ENCODE data around the gene CATSPERB.
"Not testable (repeated sequence)": the region's sequence is repeated elsewhere in the genome, so short reads cannot be mapped to it uniquely, and the experiment has no call there.

CATSPERB gene

DNA sequence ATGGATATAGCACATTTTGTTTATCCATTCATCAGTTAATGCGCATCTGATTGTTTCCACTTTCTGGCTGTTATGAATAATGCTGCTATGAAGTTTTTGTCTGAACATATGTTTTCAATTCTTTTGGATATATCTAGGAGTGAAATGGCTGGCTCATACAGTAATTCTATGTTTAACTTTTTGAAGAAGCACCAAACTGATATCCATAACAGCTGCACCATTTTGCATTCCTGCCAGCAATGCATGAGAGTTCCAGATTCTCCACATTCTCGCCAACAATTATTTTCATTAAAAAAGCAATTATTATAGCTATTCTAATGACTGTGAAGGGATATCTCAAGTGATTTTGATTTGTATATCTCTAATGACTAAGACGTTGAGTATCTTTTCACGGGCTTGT is 131.9 kb downstream of the CATSPERB start:
- DNase-seq (ENCODE audit: low read depth): no peak
- TF ChIP-seq, protein P1, sequence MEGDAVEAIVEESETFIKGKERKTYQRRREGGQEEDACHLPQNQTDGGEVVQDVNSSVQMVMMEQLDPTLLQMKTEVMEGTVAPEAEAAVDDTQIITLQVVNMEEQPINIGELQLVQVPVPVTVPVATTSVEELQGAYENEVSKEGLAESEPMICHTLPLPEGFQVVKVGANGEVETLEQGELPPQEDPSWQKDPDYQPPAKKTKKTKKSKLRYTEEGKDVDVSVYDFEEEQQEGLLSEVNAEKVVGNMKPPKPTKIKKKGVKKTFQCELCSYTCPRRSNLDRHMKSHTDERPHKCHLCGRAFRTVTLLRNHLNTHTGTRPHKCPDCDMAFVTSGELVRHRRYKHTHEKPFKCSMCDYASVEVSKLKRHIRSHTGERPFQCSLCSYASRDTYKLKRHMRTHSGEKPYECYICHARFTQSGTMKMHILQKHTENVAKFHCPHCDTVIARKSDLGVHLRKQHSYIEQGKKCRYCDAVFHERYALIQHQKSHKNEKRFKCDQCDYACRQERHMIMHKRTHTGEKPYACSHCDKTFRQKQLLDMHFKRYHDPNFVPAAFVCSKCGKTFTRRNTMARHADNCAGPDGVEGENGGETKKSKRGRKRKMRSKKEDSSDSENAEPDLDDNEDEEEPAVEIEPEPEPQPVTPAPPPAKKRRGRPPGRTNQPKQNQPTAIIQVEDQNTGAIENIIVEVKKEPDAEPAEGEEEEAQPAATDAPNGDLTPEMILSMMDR (IDR thresholded peaks at IDR 0.05; ENCODE audit: low read depth, low read length, missing control alignments): no peak
- no peak overlapping the region for H3K4me3 ChIP-seq (ENCODE audit: low read depth, low read length)
- in situ Hi-C loops (cut with HindIII; ENCODE audit: low sequenced_read_pairs): no loop called here

DNA sequence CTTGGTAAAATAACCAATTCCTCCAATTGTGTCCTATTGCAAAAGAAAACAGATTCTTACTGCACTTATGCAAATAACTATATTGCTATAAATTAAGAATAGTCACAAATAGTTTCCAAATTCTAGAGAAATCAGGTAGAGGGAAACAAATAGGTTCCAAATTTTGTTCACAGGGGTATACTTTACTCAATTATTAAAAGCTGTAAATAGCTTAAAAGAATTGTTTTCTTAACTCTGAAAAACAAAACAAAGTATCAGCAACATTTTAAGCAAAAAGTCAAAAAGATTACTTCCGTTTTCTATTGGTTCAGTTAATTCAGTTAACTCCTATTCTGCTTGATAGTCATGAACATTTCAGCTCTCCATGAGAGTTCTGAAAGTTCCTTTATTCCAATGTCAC is 136.2 kb downstream of the CATSPERB start:
- in situ Hi-C loops (cut with HindIII; ENCODE audit: low sequenced_read_pairs): no loop called here
- TF ChIP-seq, protein P1 (IDR thresholded peaks at IDR 0.05; ENCODE audit: low read depth, low read length, missing control alignments): no peak
- no peak overlapping the region for H3K4me3 ChIP-seq (ENCODE audit: low read depth, low read length)
- no peak for DNase-seq (ENCODE audit: low read depth)

DNA sequence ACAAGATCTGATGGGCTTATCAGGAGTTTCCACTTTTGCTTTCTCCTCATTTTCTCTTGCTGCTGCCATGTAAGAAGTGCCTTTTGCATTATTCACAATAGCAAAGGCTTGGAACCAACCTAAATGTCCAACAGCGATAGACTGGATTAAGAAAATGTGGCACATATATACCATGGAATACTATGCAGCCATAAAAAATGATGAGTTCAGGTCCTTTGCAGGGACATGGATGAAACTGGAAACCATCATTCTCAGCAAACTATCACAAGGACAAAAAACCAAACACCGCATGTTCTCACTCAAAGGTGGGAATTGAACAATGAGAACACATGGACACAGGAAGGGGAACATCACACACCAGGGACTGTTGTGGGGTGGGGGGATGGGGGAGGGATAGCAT is 137.9 kb downstream of the CATSPERB start:
- H3K4me3 ChIP-seq (ENCODE audit: low read depth, low read length); in situ Hi-C loops (cut with HindIII; ENCODE audit: low sequenced_read_pairs); DNase-seq (ENCODE audit: low read depth): not testable (repeated sequence)

DNA sequence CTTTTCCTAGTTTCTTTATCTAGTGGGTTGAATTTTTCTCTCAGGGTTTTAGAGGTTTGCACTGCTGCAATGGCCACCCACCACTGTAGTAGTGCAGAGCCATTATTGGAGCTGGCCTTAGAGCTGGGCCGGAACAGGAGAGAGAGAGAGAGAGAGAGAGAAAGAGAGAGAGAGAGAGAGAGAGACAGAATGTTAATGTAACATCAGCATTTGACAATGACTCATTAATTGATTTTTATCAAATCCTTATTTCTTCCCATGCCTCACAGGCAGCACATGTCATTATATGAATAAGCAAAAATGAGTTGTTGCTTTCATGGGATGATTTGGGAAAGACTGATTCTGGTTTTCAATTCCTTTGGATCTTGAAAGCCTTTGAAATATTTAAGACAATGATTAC is 145.5 kb downstream of the CATSPERB start:
- TF ChIP-seq, protein P1 (IDR thresholded peaks at IDR 0.05; ENCODE audit: low read depth, low read length, missing control alignments): no peak
- in situ Hi-C loops (cut with HindIII; ENCODE audit: low sequenced_read_pairs): no loop called here
- H3K4me3 ChIP-seq (ENCODE audit: low read depth, low read length): no peak overlapping the region
- DNase-seq (ENCODE audit: low read depth): no peak

DNA sequence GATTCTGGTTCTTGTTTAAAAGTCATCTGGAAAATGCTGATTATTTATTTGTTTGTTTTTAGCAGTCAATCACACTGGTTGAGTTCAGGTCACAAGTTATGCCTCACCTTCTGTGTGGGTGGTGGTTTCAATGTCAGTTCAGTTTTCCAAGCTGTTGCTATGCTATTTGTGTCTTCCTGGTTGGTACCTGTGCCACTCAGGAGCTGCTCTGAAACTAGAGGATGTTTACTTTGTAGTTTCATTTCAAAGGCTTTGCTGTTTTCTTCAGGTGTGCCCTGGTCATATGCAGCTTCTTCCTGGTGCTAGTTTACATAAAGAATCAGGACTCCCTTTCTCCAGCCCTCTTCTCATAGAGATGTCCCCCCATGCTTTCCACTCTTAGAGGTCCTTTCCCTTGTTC is 146.0 kb downstream of the CATSPERB start:
- no peak for DNase-seq (ENCODE audit: low read depth)
- in situ Hi-C loops (cut with HindIII; ENCODE audit: low sequenced_read_pairs): no loop called here
- TF ChIP-seq, protein P1 (IDR thresholded peaks at IDR 0.05; ENCODE audit: low read depth, low read length, missing control alignments): no peak
- no peak overlapping the region for H3K4me3 ChIP-seq (ENCODE audit: low read depth, low read length)

DNA sequence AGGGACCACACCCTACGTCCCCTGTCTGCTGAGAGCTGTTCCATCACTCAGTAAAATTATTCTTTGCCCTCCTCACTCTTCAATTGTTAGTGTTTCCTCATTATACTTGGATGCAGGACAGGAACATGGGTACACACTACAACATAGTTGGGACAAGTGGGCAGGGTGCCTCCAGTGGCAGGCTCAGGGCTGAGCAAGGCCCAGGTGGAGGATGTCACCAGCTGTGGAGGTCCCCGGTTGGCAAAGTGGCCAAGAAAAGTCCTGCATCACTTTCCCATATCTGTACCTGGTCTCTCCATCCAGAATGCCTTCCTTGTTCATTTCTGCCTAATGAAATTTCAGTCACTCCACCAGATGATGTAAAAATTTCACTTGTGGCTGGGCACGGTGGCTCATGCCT is 149.1 kb downstream of the CATSPERB start:
- no peak for DNase-seq (ENCODE audit: low read depth)
- TF ChIP-seq, protein P1 (IDR thresholded peaks at IDR 0.05; ENCODE audit: low read depth, low read length, missing control alignments): no peak
- no peak overlapping the region for H3K4me3 ChIP-seq (ENCODE audit: low read depth, low read length)
- in situ Hi-C loops (cut with HindIII; ENCODE audit: low sequenced_read_pairs): loop anchor here (5.0 kb wide), 1 partner anchor 45 kb away; no protein-coding TSS in a partner anchor

DNA sequence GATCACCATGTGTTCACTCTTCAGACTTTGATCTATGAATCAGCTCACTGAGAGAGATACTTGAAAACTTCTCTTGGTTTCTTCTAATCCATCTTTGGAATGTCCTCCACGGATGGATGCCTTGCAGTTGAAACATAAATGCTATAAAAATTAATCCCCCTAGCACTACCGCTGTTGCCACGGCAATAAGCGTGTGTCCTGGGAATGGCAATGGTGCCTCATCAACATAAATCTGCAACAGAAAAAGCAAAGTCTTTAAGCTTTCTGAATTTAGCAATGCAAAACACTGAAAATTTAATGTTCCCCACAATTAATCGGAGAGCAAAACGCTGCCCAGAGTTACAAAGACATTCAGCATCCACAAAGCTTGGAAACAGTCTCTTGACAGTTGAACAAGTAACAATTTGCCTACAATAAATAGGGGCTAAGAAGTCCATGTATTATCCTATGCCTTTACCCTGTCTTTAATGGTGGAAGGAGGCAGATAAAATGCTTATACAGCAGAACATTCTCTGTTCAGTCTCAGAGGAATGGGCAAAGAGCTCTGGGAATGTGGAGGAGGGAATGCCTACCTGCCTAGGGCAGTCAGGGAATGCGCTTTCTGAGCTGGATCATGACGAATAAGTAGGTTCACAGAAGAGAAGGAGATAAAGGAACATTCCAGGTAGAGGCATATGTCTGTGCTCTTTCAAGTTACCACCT is 150.9 kb downstream of the CATSPERB start:
- in situ Hi-C loops (cut with HindIII; ENCODE audit: low sequenced_read_pairs): loop anchor here (5.0 kb wide), 1 partner anchor 46 kb away; no protein-coding TSS in a partner anchor
- no peak overlapping the region for H3K4me3 ChIP-seq (ENCODE audit: low read depth, low read length)
- TF ChIP-seq, protein P1 (IDR thresholded peaks at IDR 0.05; ENCODE audit: low read depth, low read length, missing control alignments): no peak
- DNase-seq (ENCODE audit: low read depth): no peak
